Lower lobe of right lung (tissue), 2 donors: ENCODE results near the gene VPS50. TPM values are rescaled to one million over a fixed set of nuclear protein-coding genes. Genes with fewer than 3 reads are reported as not detected.

ENCODE experiments used
- ATAC-seq, 2 donors: fragments of 200-7000 bp; cut with Tn5 transposase; one replicate each; pipeline ENCODE4 v1.9.1; 2020 to 2022; ENCODE audit warnings: mild to moderate bottlenecking in 2 of 2, moderate library complexity in 2 of 2
- DNase-seq: peaks from one replicate; pipeline ENCODE4 v3.0.0-alpha.2; 2020
- H3K27ac ChIP-seq: fragments of 200-600 bp; one replicate; pipeline ENCODE4 v1.8.0; 2022
- H3K27me3 ChIP-seq: fragments of 200-600 bp; one replicate; pipeline ENCODE4 v1.8.0; 2022; ENCODE audit warnings: low read depth
- H3K36me3 ChIP-seq: fragments of 200-600 bp; one replicate; pipeline ENCODE4 v1.8.0; 2022; ENCODE audit warnings: mild to moderate bottlenecking
- H3K4me1 ChIP-seq: fragments of 200-600 bp; one replicate; pipeline ENCODE4 v1.8.0; 2022
- H3K4me3 ChIP-seq: fragments of 200-600 bp; one replicate; pipeline ENCODE4 v1.8.0; 2022; ENCODE audit warnings: mild to moderate bottlenecking
- H3K9me3 ChIP-seq: fragments of 200-600 bp; one replicate; pipeline ENCODE4 v1.8.0; 2022
- intact Hi-C: fragments of 100-400 bp; cut with DNase I; formaldehyde crosslinking; loops from one replicate; pipeline ENCODE4 v1.11.0; 2022
- total RNA-seq: library from RNA; stranded (reverse); fragmentation: NEBNext Ultra II Directional; extraction: Animal tissue kit (Norgen Biotek cat#: 25700); gene quantifications from one replicate; pipeline ENCODE4 v1.2.1, GENCODE V29; 2021
- TF ChIP-seq, protein P1 (sequence below): fragments of 200-600 bp; IDR thresholded peaks from one replicate; pipeline ENCODE4 v1.8.0; 2022; ENCODE audit warnings: antibody characterized with exemption, mild to moderate bottlenecking
- donor health status: DM: no; HTN: yes; CAD: no; lungs with severe emphysema.

Gene VPS50
- total RNA-seq, 1 donor from 2014 or later, result 34.6 TPM

DNA sequence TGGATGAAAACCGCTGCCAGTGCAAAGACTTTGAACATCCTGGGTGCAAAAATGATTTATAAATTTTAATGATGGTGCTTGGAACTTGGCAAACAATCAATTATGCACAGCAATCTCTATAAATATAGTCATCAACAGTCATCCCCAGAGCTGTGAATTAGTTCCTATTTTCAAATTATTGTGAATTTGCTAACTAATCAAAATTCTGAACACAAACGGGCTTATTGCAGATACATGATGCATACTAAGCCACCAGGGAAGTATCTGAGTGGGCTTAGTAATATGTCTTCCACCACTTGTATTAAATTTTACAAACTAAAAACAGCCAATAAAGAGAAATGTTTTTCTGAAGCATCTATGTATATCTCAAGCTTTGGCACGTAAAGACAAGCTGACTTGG, 177.2 kb downstream of the VPS50 start:
- TF ChIP-seq, protein P1, sequence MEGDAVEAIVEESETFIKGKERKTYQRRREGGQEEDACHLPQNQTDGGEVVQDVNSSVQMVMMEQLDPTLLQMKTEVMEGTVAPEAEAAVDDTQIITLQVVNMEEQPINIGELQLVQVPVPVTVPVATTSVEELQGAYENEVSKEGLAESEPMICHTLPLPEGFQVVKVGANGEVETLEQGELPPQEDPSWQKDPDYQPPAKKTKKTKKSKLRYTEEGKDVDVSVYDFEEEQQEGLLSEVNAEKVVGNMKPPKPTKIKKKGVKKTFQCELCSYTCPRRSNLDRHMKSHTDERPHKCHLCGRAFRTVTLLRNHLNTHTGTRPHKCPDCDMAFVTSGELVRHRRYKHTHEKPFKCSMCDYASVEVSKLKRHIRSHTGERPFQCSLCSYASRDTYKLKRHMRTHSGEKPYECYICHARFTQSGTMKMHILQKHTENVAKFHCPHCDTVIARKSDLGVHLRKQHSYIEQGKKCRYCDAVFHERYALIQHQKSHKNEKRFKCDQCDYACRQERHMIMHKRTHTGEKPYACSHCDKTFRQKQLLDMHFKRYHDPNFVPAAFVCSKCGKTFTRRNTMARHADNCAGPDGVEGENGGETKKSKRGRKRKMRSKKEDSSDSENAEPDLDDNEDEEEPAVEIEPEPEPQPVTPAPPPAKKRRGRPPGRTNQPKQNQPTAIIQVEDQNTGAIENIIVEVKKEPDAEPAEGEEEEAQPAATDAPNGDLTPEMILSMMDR, result no peak
- Histone ChIP-seq H3K4me3 (no peak overlapping the region), H3K27me3 (no peaks in the 10 kb centered on the region), H3K4me1 (no peaks in the 10 kb centered on the region), H3K9me3 (peaks cover 5% of the 10 kb centered on the region), H3K36me3 (no peaks in the 10 kb centered on the region), H3K27ac (no peak overlapping the region)
- intact Hi-C loops, result no loop called here
- ATAC-seq (no peak), DNase-seq (no peak)

Other genes starting within 250 kb of the VPS50 start
- gene SAMD9, start 114.4 kb upstream of the VPS50 start, total RNA-seq, result 24.3 TPM
- gene SAMD9L, start 84.0 kb upstream of the VPS50 start, total RNA-seq, result 64.4 TPM
- 0.18 TPM for gene HEPACAM2, start 5.9 kb upstream of the VPS50 start, total RNA-seq